Measurements from ENCODE around the gene ABHD8.

ABHD8 gene

DNA sequence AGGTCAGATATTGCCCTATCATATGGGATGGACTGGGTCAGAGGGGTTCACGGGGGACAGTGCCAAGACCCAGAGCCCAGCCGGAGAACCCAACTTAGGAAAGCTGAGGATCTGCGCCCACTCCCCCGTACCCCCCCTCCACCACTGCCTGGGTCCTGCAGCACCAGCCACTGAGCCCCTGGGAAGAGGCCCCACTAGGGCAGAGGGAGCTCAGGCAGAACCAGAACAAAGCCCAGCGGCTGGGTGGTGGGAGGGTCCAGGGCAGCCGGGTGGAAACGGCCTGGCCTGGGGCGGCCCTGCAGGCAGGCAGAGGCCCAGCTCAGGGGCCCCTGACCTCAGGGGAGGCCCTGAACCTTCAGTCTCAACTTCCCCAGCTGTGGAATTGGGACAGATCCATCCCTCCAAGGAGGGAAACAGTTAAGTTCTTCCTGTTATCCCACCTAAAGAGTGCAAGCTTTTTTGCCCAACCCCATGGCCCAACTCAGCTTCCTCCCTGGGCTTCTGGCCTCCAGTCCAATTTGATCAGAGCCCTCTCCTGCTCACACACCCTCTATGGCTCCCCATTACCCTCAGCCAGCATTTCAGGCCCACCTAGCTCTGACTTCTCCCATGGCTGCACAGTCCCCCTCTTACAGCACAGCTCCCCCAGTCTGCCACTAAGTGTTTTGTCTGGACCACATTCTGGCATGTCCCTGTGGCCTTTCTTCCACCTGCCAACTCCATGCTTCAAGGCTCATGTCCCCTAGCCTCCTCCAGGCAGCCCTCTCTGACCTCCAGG is 60.6 kb downstream of the ABHD8 start:
- Histone ChIP-seq H3K4me3 (ENCODE audit: insufficient read length, low read depth) (no peak overlapping the region), H3K9ac (ENCODE audit: insufficient read length, low read depth) (peak overlapping the region; percentile 43)

More for the DNA sequence above, 60.6 kb downstream of the ABHD8 start:
- H3K4me1 ChIP-seq (ENCODE audit: insufficient read depth, insufficient read length), result peaks cover 19% of the 10 kb centered on the region
- H3K36me3 ChIP-seq (ENCODE audit: insufficient read depth, insufficient read length, low read length), result peaks cover 21% of the 10 kb centered on the region
- no peaks in the 10 kb centered on the region for H3K9me3 ChIP-seq (ENCODE audit: insufficient read depth, low read length)
- H3K27me3 ChIP-seq (ENCODE audit: insufficient read depth, insufficient read length), result no peaks in the 10 kb centered on the region
- no peak for DNase-seq (ENCODE audit: low read depth, low spot score)
- no peak for TF ChIP-seq ZNF274 (IDR thresholded peaks at IDR 0.05; ENCODE audit: low read depth, low read length)
- no peak for TF ChIP-seq YY1 (IDR thresholded peaks at IDR 0.05; ENCODE audit: insufficient read depth, insufficient read length)
- TF ChIP-seq SUZ12 (IDR thresholded peaks at IDR 0.05; ENCODE audit: extremely low read depth, insufficient read depth, insufficient read length), result no peak
